IMR-90 (cell line): ENCODE data around the gene ACSS2. TPM values are rescaled to one million over a fixed set of nuclear protein-coding genes. Genes with fewer than 3 reads are reported as not detected.

Source experiments
- ATAC-seq: fragments of 200-7000 bp; cut with Tn5 transposase; 2 replicates; pipeline ENCODE4 v1.9.1; 2020; ENCODE audit warnings: low read depth, mild to moderate bottlenecking, moderate library complexity
- BruUV-seq: library from RNA; stranded (reverse); fragments of 400-500 nt; replicated peaks from 2 replicates; lab custom pipeline; 2021; lab: Mats Ljungman, UMichigan
- CTCF ChIA-PET: fragments of 300-600 bp; formaldehyde crosslinking; extraction: SDS; loops from one replicate; lab custom pipeline; 2021; ENCODE audit warnings: antibody characterized with exemption; lab: Yijun Ruan, JAX
- POLR2A ChIA-PET: fragments of 300-600 bp; sonication (Branson Sonifier 250); formaldehyde crosslinking; loops from one replicate; lab custom pipeline; 2022; ENCODE audit warnings: antibody characterized with exemption; ENCODE audit not compliant: unreplicated experiment; lab: Charles Lee
- DNase-seq: peaks from one replicate; pipeline ENCODE4 v3.0.0; 2013
- H2AFZ ChIP-seq: replicated peaks from 2 replicates; pipeline ENCODE3; 2013; ENCODE audit warnings: low read length, mild to moderate bottlenecking; ENCODE audit not compliant: poor library complexity
- H2AK5ac ChIP-seq: 2 replicates; pipeline ENCODE4 v1.6.1; 2013; ENCODE audit warnings: low read depth, low read length, inconsistent platforms
- H2AK9ac ChIP-seq: replicated peaks from 2 replicates; pipeline ENCODE3; 2013; ENCODE audit warnings: mild to moderate bottlenecking, low read depth, low read length, moderate library complexity; ENCODE audit not compliant: poor library complexity
- H2BK120ac ChIP-seq: 2 replicates; pipeline ENCODE4 v1.6.1; 2013; ENCODE audit warnings: low read depth, low read length, inconsistent platforms
- H2BK15ac ChIP-seq: 3 replicates; pipeline ENCODE4 v1.6.1; 2013; ENCODE audit warnings: low read depth, low read length, inconsistent platforms
- H2BK20ac ChIP-seq: 2 replicates; pipeline ENCODE4 v1.6.1; 2013; ENCODE audit warnings: low read depth, mild to moderate bottlenecking, inconsistent platforms, low read length, moderate library complexity
- H2BK5ac ChIP-seq: 2 replicates; pipeline ENCODE4 v1.6.1; 2013; ENCODE audit warnings: mild to moderate bottlenecking, low read depth, low read length, inconsistent platforms; ENCODE audit not compliant: poor library complexity, severe bottlenecking
- H3K14ac ChIP-seq: replicated peaks from 2 replicates; pipeline ENCODE4 v1.6.1; 2013; ENCODE audit warnings: low read depth, low read length, inconsistent platforms
- H3K18ac ChIP-seq: 2 replicates; pipeline ENCODE4 v1.6.1; 2013; ENCODE audit warnings: low read depth, low read length, control low read depth
- H3K23ac ChIP-seq: 2 replicates; pipeline ENCODE4 v1.6.1; 2013; ENCODE audit warnings: low read depth, low read length, inconsistent platforms
- H3K27ac ChIP-seq: 2 replicates; pipeline ENCODE4 v1.5.1; 2013; ENCODE audit warnings: mild to moderate bottlenecking, control low read depth, low read length; ENCODE audit not compliant: insufficient read depth
- H3K27me3 ChIP-seq: 2 replicates; pipeline ENCODE4 v1.6.1; 2013; ENCODE audit warnings: low read length; ENCODE audit not compliant: control insufficient read depth, insufficient read depth
- H3K36me3 ChIP-seq: 2 replicates; pipeline ENCODE4 v1.6.1; 2013; ENCODE audit warnings: low read length, mixed read lengths; ENCODE audit not compliant: control insufficient read depth, insufficient read depth
- H3K4ac ChIP-seq: 2 replicates; pipeline ENCODE4 v1.6.1; 2013; ENCODE audit warnings: low read depth, low read length, inconsistent platforms
- H3K4me1 ChIP-seq: 2 replicates; pipeline ENCODE4 v1.6.1; 2013; ENCODE audit warnings: low read length, mixed read lengths; ENCODE audit not compliant: control insufficient read depth, insufficient read depth
- H3K4me2 ChIP-seq: 2 replicates; pipeline ENCODE4 v1.6.1; 2013; ENCODE audit warnings: low read depth, mild to moderate bottlenecking, control low read depth, low read length, moderate library complexity
- H3K4me3 ChIP-seq: 2 replicates; pipeline ENCODE4 v1.5.1; 2013; ENCODE audit warnings: low read depth, mild to moderate bottlenecking, control low read depth, low read length, moderate library complexity; ENCODE audit not compliant: insufficient read depth
- H3K56ac ChIP-seq: 2 replicates; pipeline ENCODE4 v1.6.1; 2013; ENCODE audit warnings: low read length, inconsistent platforms; ENCODE audit not compliant: insufficient read depth; ENCODE audit errors: extremely low read depth
- H3K79me1 ChIP-seq, 2 experiments: 2 replicates each; pipeline ENCODE4 v1.6.1; 2013; ENCODE audit warnings: low read length in 2 of 2, inconsistent platforms in 1 of 2, low read depth in 1 of 2
- H3K9ac ChIP-seq: 2 replicates; pipeline ENCODE4 v1.6.1; 2013; ENCODE audit warnings: low read depth, low read length, control low read depth
- H3K9me1 ChIP-seq: 2 replicates; pipeline ENCODE4 v1.6.1; 2013; ENCODE audit warnings: low read length, inconsistent platforms; ENCODE audit not compliant: insufficient read depth
- H3K9me3 ChIP-seq: 2 replicates; pipeline ENCODE4 v1.6.1; 2013; ENCODE audit warnings: low read length; ENCODE audit not compliant: control insufficient read depth, insufficient read depth
- H4K20me1 ChIP-seq: 2 replicates; pipeline ENCODE4 v1.6.1; 2013; ENCODE audit warnings: low read length, inconsistent platforms; ENCODE audit not compliant: insufficient read depth
- H4K5ac ChIP-seq: 2 replicates; pipeline ENCODE4 v1.6.1; 2013; ENCODE audit warnings: mild to moderate bottlenecking, low read depth, low read length, control low read depth
- H4K8ac ChIP-seq, 2 experiments: 2 replicates each; pipeline ENCODE4 v1.6.1; 2013; ENCODE audit warnings: low read depth in 2 of 2, low read length in 2 of 2, control low read depth in 1 of 2, inconsistent platforms in 1 of 2
- H4K91ac ChIP-seq: 2 replicates; pipeline ENCODE4 v1.6.1; 2013; ENCODE audit warnings: low read depth, low read length, inconsistent platforms; ENCODE audit not compliant: insufficient read depth
- BHLHE40 ChIP-seq: fragments of 150-350 bp; IDR thresholded peaks from 2 replicates; pipeline ENCODE4 v1.6.1; 2016; ENCODE audit warnings: mild to moderate bottlenecking, low read depth, low read length
- FOS ChIP-seq: fragments of 150-350 bp; IDR thresholded peaks from 2 replicates; pipeline ENCODE4 v1.6.1; 2016; ENCODE audit warnings: low read depth, low read length
- MAFK ChIP-seq: IDR thresholded peaks from 2 replicates; pipeline ENCODE4 v1.6.1; 2012; ENCODE audit warnings: low read depth, low read length, improper control_type of control experiment
- MAZ ChIP-seq: IDR thresholded peaks from 2 replicates; pipeline ENCODE4 v1.6.1; 2012; ENCODE audit warnings: low read depth, mild to moderate bottlenecking, low read length, improper control_type of control experiment, moderate library complexity, borderline replicate concordance
- NFE2L2 ChIP-seq: fragments of 150-350 bp; IDR thresholded peaks from 2 replicates; pipeline ENCODE4 v1.6.1; 2016; ENCODE audit warnings: low read depth, mild to moderate bottlenecking, low read length
- POLR2A ChIP-seq: IDR thresholded peaks from 2 replicates; pipeline ENCODE4 v1.6.1; 2012; ENCODE audit warnings: mild to moderate bottlenecking, low read depth, low read length
- RCOR1 ChIP-seq: IDR thresholded peaks from 2 replicates; pipeline ENCODE4 v1.6.1; 2012; ENCODE audit warnings: mild to moderate bottlenecking, low read length, improper control_type of control experiment; ENCODE audit not compliant: insufficient replicate concordance
- RFX5 ChIP-seq: IDR thresholded peaks from 2 replicates; pipeline ENCODE4 v1.8.0; 2012; ENCODE audit warnings: low read depth, mild to moderate bottlenecking, low read length, moderate library complexity
- SMC3 ChIP-seq: fragments of 150-350 bp; IDR thresholded peaks from 2 replicates; pipeline ENCODE4 v1.6.1; 2016; ENCODE audit warnings: low read depth, mild to moderate bottlenecking, antibody characterized with exemption, low read length, moderate library complexity
- WGBS, 2 experiments: methylation state at CpG; one replicate each; pipeline versions ENCODE4 v1.1.5 to v1.1.7; 2013; ENCODE audit warnings: missing lambda C conversion rate in 2 of 2; ENCODE audit not compliant: insufficient read length in 1 of 2; ENCODE audit errors: extremely low coverage in 2 of 2; 5-methylcytosine and 5-hydroxymethylcytosine counted together
- dilution Hi-C: fragments of 300-500 bp; cut with HindIII; formaldehyde crosslinking; loops from one replicate; pipeline ENCODE4 v1.14.3; 2018; ENCODE audit warnings: low sequenced_read_pairs; ENCODE audit not compliant: unreplicated experiment
- in situ Hi-C: fragments of 300-500 bp; cut with MboI; formaldehyde crosslinking; loops from 3 replicates; pipeline ENCODE4 v1.14.3; 2019; ENCODE audit warnings: low sequenced_read_pairs, inconsistent platforms, mixed read lengths
- intact Hi-C: fragments of 100-400 bp; cut with micrococcal nuclease; formaldehyde crosslinking; loops from 2 replicates; pipeline ENCODE4 v1.10.0; 2022
- polyA plus RNA-seq, 3 experiments: library from polyadenylated mRNA; depleted of rRNA; stranded (reverse); fragments of >200 nt; gene quantifications; 2 replicates each; pipeline ENCODE4 v1.2.3, GENCODE V29; 2012; ENCODE audit warnings: low replicate concordance in 1 of 3
- total RNA-seq: library from RNA; depleted of rRNA; stranded (reverse); fragments of >200 nt; gene quantifications from 2 replicates; pipeline ENCODE4 v1.2.3, GENCODE V29; 2012
- TF ChIP-seq, protein P1 (sequence below): fragments of 150-350 bp; IDR thresholded peaks from 2 replicates; pipeline ENCODE4 v1.6.1; 2017; ENCODE audit warnings: mild to moderate bottlenecking, antibody characterized with exemption, low read length, low read depth
- TF ChIP-seq, protein P2 (sequence below): fragments of 150-350 bp; IDR thresholded peaks from 2 replicates; pipeline ENCODE4 v1.6.1; 2016; ENCODE audit warnings: low read depth, mild to moderate bottlenecking, low read length, moderate library complexity, borderline replicate concordance

ACSS2 gene
- total and polyA plus RNA-seq, 2 of the 4 experiments (the other 2 are of a cell fraction) = 26.9 to 46.4 TPM

DNA sequence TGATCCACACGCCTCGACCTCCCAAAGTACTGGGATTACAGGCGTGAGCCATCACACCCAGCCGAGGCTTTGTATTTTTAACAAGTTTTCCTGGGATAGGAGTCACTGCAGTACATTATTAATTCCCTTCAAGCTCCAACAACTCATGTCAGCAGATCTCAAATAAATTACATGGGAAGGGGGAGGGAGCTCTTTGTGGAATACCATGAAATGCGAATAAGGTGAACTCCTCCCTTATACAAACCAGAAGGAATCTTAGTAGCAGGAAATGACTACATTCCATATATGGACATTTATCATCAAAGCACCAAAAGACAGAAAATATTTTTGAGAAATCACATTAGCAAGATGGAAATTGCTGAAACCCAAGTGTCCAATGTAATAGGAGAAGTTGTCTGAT is 76.3 kb downstream of the ACSS2 start:
- Histone ChIP-seq H2BK20ac (peak overlapping the region; percentile 31; the same call in 1 of the 2 replicates), H3K14ac (peak overlapping the region; percentile 68), H4K5ac (no peak overlapping the region), H2AK9ac (peak overlapping the region; percentile 1), H3K4ac (peak overlapping the region; percentile 74; the same call in 1 of the 2 replicates), H3K23ac (peak overlapping the region; percentile 59; the same call in 1 of the 2 replicates), H3K4me3 (no peak overlapping the region), H4K8ac (peak overlapping the region in 1 of 2 experiments; percentile 61; a peak in 1 of 4 replicates), H3K9me3 (no peaks in the 10 kb centered on the region), H2BK120ac (peak overlapping the region; percentile 43; the same call in 1 of the 2 replicates), H2AK5ac (peak overlapping the region; percentile 23; the same call in 1 of the 2 replicates), H3K56ac (no peak overlapping the region; the same call in 1 of the 2 replicates), H2BK15ac (no peak overlapping the region), H4K91ac (peak overlapping the region; percentile 6; the same call in 1 of the 2 replicates), H3K27ac (no peak overlapping the region), H4K20me1 (no peaks in the 10 kb centered on the region), H3K9ac (no peak overlapping the region), H3K79me1 (peaks cover 13 to 36% of the 10 kb centered on the region in 2 experiments; a peak in 3 of 4 replicates), H3K9me1 (peaks cover 9% of the 10 kb centered on the region), H3K4me2 (no peak overlapping the region), H3K27me3 (no peaks in the 10 kb centered on the region), H3K36me3 (peaks cover 3% of the 10 kb centered on the region), H3K18ac (no peak overlapping the region), H2BK5ac (no peak overlapping the region), H3K4me1 (peaks cover 5% of the 10 kb centered on the region), H2AFZ (no peak overlapping the region)
- CTCF ChIA-PET = no interaction called here
- 93% methylated on average over 2 of the region's 5 CpGs; no CpG with 5 or more reads in 1 of the 2 experiments for WGBS, 2 experiments
- in situ Hi-C loops = no loop called here
- POLR2A ChIA-PET = no interaction called here
- BruUV-seq = no TSS peak
- TF ChIP-seq POLR2A (no peak), MAZ (no peak), FOS (no peak), MAFK (no peak), BHLHE40 (no peak), NFE2L2 (no peak), RFX5 (no peak), RCOR1 (no peak), SMC3 (no peak)
- TF ChIP-seq, protein P1, sequence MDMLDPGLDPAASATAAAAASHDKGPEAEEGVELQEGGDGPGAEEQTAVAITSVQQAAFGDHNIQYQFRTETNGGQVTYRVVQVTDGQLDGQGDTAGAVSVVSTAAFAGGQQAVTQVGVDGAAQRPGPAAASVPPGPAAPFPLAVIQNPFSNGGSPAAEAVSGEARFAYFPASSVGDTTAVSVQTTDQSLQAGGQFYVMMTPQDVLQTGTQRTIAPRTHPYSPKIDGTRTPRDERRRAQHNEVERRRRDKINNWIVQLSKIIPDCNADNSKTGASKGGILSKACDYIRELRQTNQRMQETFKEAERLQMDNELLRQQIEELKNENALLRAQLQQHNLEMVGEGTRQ = no peak
- TF ChIP-seq, protein P2, sequence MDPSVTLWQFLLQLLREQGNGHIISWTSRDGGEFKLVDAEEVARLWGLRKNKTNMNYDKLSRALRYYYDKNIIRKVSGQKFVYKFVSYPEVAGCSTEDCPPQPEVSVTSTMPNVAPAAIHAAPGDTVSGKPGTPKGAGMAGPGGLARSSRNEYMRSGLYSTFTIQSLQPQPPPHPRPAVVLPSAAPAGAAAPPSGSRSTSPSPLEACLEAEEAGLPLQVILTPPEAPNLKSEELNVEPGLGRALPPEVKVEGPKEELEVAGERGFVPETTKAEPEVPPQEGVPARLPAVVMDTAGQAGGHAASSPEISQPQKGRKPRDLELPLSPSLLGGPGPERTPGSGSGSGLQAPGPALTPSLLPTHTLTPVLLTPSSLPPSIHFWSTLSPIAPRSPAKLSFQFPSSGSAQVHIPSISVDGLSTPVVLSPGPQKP = no peak
- DNase-seq (peak; percentile 19), ATAC-seq (no peak)
- intact Hi-C loops = no loop called here
- dilution Hi-C loops = no loop called here
